HCT116 (cell line): ENCODE data around the gene CGRRF1. TPM values are rescaled to one million over a fixed set of nuclear protein-coding genes. Genes with fewer than 3 reads are reported as not detected.

ENCODE experiments used
- ATAC-seq: fragments of 200-7000 bp; cut with Tn5 transposase; 2 replicates; pipeline ENCODE4 v1.9.1; 2020; ENCODE audit warnings: mild to moderate bottlenecking, moderate library complexity
- BruUV-seq: library from RNA; stranded (reverse); fragments of 400-500 nt; replicated peaks from 2 replicates; lab custom pipeline; 2021; lab: Mats Ljungman, UMichigan
- CTCF ChIA-PET: fragments of 300-600 bp; sonication (Branson Sonifier 250); formaldehyde crosslinking; loops from one replicate; lab custom pipeline; 2021; ENCODE audit warnings: antibody characterized with exemption; lab: Charles Lee
- POLR2A ChIA-PET: fragments of 300-600, 350-600 bp; sonication (Branson Sonifier 250); formaldehyde crosslinking; loops from one replicate; lab custom pipeline; 2021; ENCODE audit warnings: antibody characterized with exemption; lab: Charles Lee
- RAD21 ChIA-PET, 2 experiments: fragments of 300-600 bp; sonication (Branson Sonifier 250); formaldehyde crosslinking; loops; one replicate each; lab custom pipeline; 2023; ENCODE audit warnings: low total read pairs in 2 of 2; ENCODE audit not compliant: uncharacterized antibody in 2 of 2, unreplicated experiment in 2 of 2, low non-redundant PET in 1 of 2; lab: Charles Lee
- DNase-seq: peaks from one replicate; pipeline ENCODE4 v3.0.0-alpha.2; 2010; ENCODE audit warnings: low read depth, low spot score
- H2AFZ ChIP-seq: fragments of 200-600 bp; shearing (Covaris generic), sonication (generic); 2 replicates; pipeline ENCODE4 v1.6.1; 2017; ENCODE audit warnings: low read depth, mixed run types, mixed read lengths, antibody characterized with exemption, low read length; ENCODE audit not compliant: poor library complexity, severe bottlenecking
- H3K27ac ChIP-seq: 2 replicates; pipeline ENCODE4 v1.5.1; 2012; ENCODE audit warnings: low read depth, low read length
- H3K27me3 ChIP-seq: fragments of 200-600 bp; sonication (generic); 2 replicates; pipeline ENCODE4 v1.6.1; 2016; ENCODE audit warnings: mixed run types, low read length, mixed read lengths; ENCODE audit not compliant: insufficient read depth
- H3K36me3 ChIP-seq, 2 experiments: fragments of 200-500 bp in 1 of 2; fragments of 200-600 bp in 1 of 2; sonication (Bioruptor generic) in 1 of 2; sonication (generic) in 1 of 2; 2 replicates each; pipeline versions ENCODE4 v1.5.1 to v1.6.1; 2014 to 2016; ENCODE audit warnings: low read length in 2 of 2, inconsistent platforms in 1 of 2, mixed read lengths in 1 of 2, mixed run types in 1 of 2; ENCODE audit not compliant: insufficient read depth in 2 of 2, control insufficient read depth in 1 of 2
- H3K4me1 ChIP-seq, 2 experiments: fragments of 200-600 bp in 1 of 2; sonication (generic) in 1 of 2; 2 replicates each; pipeline versions ENCODE4 v1.5.1 to v1.6.1; 2012 to 2017; ENCODE audit warnings: low read length in 2 of 2, inconsistent platforms in 1 of 2, mild to moderate bottlenecking in 1 of 2, mixed read lengths in 1 of 2, mixed run types in 1 of 2, moderate library complexity in 1 of 2; ENCODE audit not compliant: insufficient read depth in 2 of 2, control insufficient read depth in 1 of 2
- H3K4me2 ChIP-seq: fragments of 200-600 bp; sonication (generic); 2 replicates; pipeline ENCODE4 v1.6.1; 2017; ENCODE audit warnings: mixed run types, low read length, mixed read lengths
- H3K4me3 ChIP-seq, 2 experiments: fragments of 200-600 bp in 1 of 2; sonication (generic) in 1 of 2; replicated peaks in 1 of 2; 2 replicates each; pipeline ENCODE4 v1.5.1; 2011 to 2016; ENCODE audit warnings: low read length in 2 of 2, control low read depth in 1 of 2, low read depth in 1 of 2, mild to moderate bottlenecking in 1 of 2, mixed read lengths in 1 of 2, mixed run types in 1 of 2
- H3K79me2 ChIP-seq: fragments of 200-600 bp; sonication (generic); 2 replicates; pipeline ENCODE4 v1.6.1; 2017; ENCODE audit warnings: mild to moderate bottlenecking, mixed run types, low read length, moderate library complexity, mixed read lengths; ENCODE audit not compliant: insufficient read depth
- H3K9ac ChIP-seq: fragments of 200-600 bp; sonication (generic); 2 replicates; pipeline ENCODE4 v1.6.1; 2016; ENCODE audit warnings: low read length, mixed read lengths
- H3K9me2 ChIP-seq: fragments of 200-600 bp; sonication (generic), shearing (Covaris generic); 2 replicates; pipeline ENCODE4 v1.6.1; 2017; ENCODE audit warnings: mixed run types, mild to moderate bottlenecking, moderate library complexity; ENCODE audit not compliant: insufficient read depth
- H3K9me3 ChIP-seq, 2 experiments: fragments of 200-500 bp in 1 of 2; fragments of 200-600 bp in 1 of 2; sonication (Bioruptor generic) in 1 of 2; sonication (generic) in 1 of 2; 2 replicates each; pipeline ENCODE4 v1.6.1; 2014 to 2017; ENCODE audit warnings: low read length in 2 of 2, mixed read lengths in 2 of 2, inconsistent platforms in 1 of 2, low read depth in 1 of 2, mild to moderate bottlenecking in 1 of 2, mixed run types in 1 of 2, moderate library complexity in 1 of 2; ENCODE audit not compliant: control insufficient read depth in 1 of 2, insufficient read depth in 1 of 2
- H4K20me1 ChIP-seq: fragments of 200-600 bp; sonication (generic), shearing (Covaris generic); 2 replicates; pipeline ENCODE4 v1.6.1; 2017; ENCODE audit warnings: mixed run types, mild to moderate bottlenecking, moderate library complexity; ENCODE audit not compliant: insufficient read depth
- ATF3 ChIP-seq: IDR thresholded peaks from 2 replicates; pipeline ENCODE4 v1.6.1; 2012
- CBX3 ChIP-seq: IDR thresholded peaks from 2 replicates; pipeline ENCODE4 v1.6.1; 2012; ENCODE audit warnings: low read depth
- CEBPB ChIP-seq: IDR thresholded peaks from 2 replicates; pipeline ENCODE4 v1.6.1; 2012; ENCODE audit warnings: low read depth
- EGR1 ChIP-seq: IDR thresholded peaks from 2 replicates; pipeline ENCODE4 v1.6.1; 2012; ENCODE audit warnings: low read depth
- ELF1 ChIP-seq: IDR thresholded peaks from 2 replicates; pipeline ENCODE4 v1.6.1; 2012; ENCODE audit warnings: low read depth, borderline replicate concordance
- EZH2 ChIP-seq: fragments of 200-600 bp; sonication (generic); IDR thresholded peaks from 2 replicates; pipeline ENCODE4 v1.6.1; 2017; ENCODE audit warnings: antibody characterized with exemption, mixed run types
- EZH2phosphoT487 ChIP-seq: fragments of 200-600 bp; IDR thresholded peaks from 2 replicates; pipeline ENCODE4 v1.6.1; 2018; ENCODE audit warnings: antibody characterized with exemption, borderline replicate concordance
- FOSL1 ChIP-seq: IDR thresholded peaks from 2 replicates; pipeline ENCODE4 v1.6.1; 2012; ENCODE audit warnings: low read depth
- JUND ChIP-seq: IDR thresholded peaks from 2 replicates; pipeline ENCODE4 v1.6.1; 2012
- MAX ChIP-seq: IDR thresholded peaks from 2 replicates; pipeline ENCODE4 v1.6.1; 2012
- POLR2A ChIP-seq: IDR thresholded peaks from 2 replicates; pipeline ENCODE4 v1.7.0; 2011; ENCODE audit warnings: borderline replicate concordance; ENCODE audit not compliant: insufficient read depth, insufficient read length; ENCODE audit errors: extremely low read depth
- POLR2AphosphoS5 ChIP-seq: IDR thresholded peaks from 2 replicates; pipeline ENCODE4 v1.6.1; 2011; ENCODE audit warnings: mild to moderate bottlenecking, low read depth, low read length, moderate library complexity
- RAD21 ChIP-seq: IDR thresholded peaks from 2 replicates; pipeline ENCODE4 v1.6.1; 2012; ENCODE audit warnings: low read depth, mild to moderate bottlenecking
- SIN3A ChIP-seq: IDR thresholded peaks from 2 replicates; pipeline ENCODE4 v1.6.1; 2012; ENCODE audit warnings: low read depth
- SP1 ChIP-seq: IDR thresholded peaks from 2 replicates; pipeline ENCODE4 v1.6.1; 2012; ENCODE audit warnings: low read depth
- SRF ChIP-seq: IDR thresholded peaks from 2 replicates; pipeline ENCODE4 v1.6.1; 2012; ENCODE audit warnings: low read depth
- TCF7L2 ChIP-seq: IDR thresholded peaks from 2 replicates; pipeline ENCODE4 v1.7.0; 2011; ENCODE audit warnings: borderline replicate concordance, inconsistent platforms; ENCODE audit not compliant: insufficient read depth, insufficient read length; ENCODE audit errors: extremely low read depth
- YY1 ChIP-seq: IDR thresholded peaks from 2 replicates; pipeline ENCODE4 v1.6.1; 2011; ENCODE audit warnings: low read length, low read depth, moderate library complexity, mild to moderate bottlenecking; ENCODE audit not compliant: insufficient replicate concordance; ENCODE audit errors: extremely low read depth
- ZBTB33 ChIP-seq: IDR thresholded peaks from 2 replicates; pipeline ENCODE4 v1.6.1; 2011; ENCODE audit warnings: mild to moderate bottlenecking, low read length, moderate library complexity; ENCODE audit not compliant: insufficient replicate concordance; ENCODE audit errors: extremely low read depth
- ZNF274 ChIP-seq: fragments of 200-500 bp; sonication (Bioruptor generic); IDR thresholded peaks from 2 replicates; pipeline ENCODE4 v1.6.1; 2014; ENCODE audit warnings: mild to moderate bottlenecking, low read depth, low read length, inconsistent platforms
- intact Hi-C: fragments of 100-400 bp; cut with micrococcal nuclease; formaldehyde crosslinking; loops from 2 replicates; pipeline ENCODE4 v1.10.0; 2022
- total RNA-seq: library from RNA; stranded (reverse); gene quantifications from one replicate; pipeline ENCODE4 v1.2.1, GENCODE V29; 2021; ENCODE audit not compliant: unreplicated experiment

The CGRRF1 gene
- total RNA-seq, 1 experiment from 2014 or later: 15.9 TPM

GRCh38 chr14:54500744-54501143 is 9.0 kb upstream of the CGRRF1 start:
- TF ChIP-seq EZH2 (no peak), ATF3 (no peak), ELF1 (no peak), RAD21 (no peak), POLR2AphosphoS5 (no peak), ZNF274 (no peak), TCF7L2 (no peak), FOSL1 (no peak), CBX3 (no peak), YY1 (no peak), CEBPB (no peak), SP1 (no peak), EGR1 (no peak), JUND (no peak), ZBTB33 (no peak), MAX (no peak), EZH2phosphoT487 (no peak), SRF (no peak), SIN3A (no peak), POLR2A (no peak)
- Histone ChIP-seq H3K4me2 (no peak overlapping the region), H3K27me3 (no peaks in the 10 kb centered on the region), H3K36me3 (no peaks in the 10 kb centered on the region), H2AFZ (no peak overlapping the region), H4K20me1 (no peaks in the 10 kb centered on the region), H3K9ac (no peak overlapping the region), H3K27ac (no peak overlapping the region), H3K9me2 (no peaks in the 10 kb centered on the region), H3K9me3 (no peaks in the 10 kb centered on the region), H3K4me1 (peaks cover 0 to 9% of the 10 kb centered on the region in 2 experiments; a peak in 3 of 4 replicates), H3K4me3 (no peak overlapping the region), H3K79me2 (no peaks in the 10 kb centered on the region)
- BruUV-seq: no TSS peak
- POLR2A ChIA-PET: no interaction called here
- intact Hi-C loops: no loop called here
- ATAC-seq: no peak
- no peak for DNase-seq
- CTCF ChIA-PET: no interaction called here
- RAD21 ChIA-PET: no interaction called here
